ENCODE measurements around the gene ZNF672.

GRCh38 chr1:248802454-248802853, 35.6 kb upstream of the ZNF672 start:
- no peak for TF ChIP-seq GATA2 (IDR thresholded peaks at IDR 0.05; ENCODE audit: low read depth, low read length)
- no peak for TF ChIP-seq GATA3 (IDR thresholded peaks at IDR 0.05; ENCODE audit: low read depth, low read length)
